Epithelial cell of prostate (primary cell): ENCODE results near the gene OR2A25.

Source experiments
- DNase-seq: peaks from one replicate; pipeline ENCODE4 v3.0.0-alpha.2; 2011; ENCODE audit warnings: low read depth, low spot score
- H3K27ac ChIP-seq: fragments of 450-650 bp; 2 replicates; pipeline ENCODE4 v1.5.1; 2017; ENCODE audit warnings: mild to moderate bottlenecking

Gene OR2A25

GRCh38 chr7:144063710-144064109 is 5.9 kb upstream of the OR2A25 start:
- no peak for DNase-seq
- no peak overlapping the region for H3K27ac ChIP-seq

GRCh38 chr7:144069953-144070352 is 342 bp downstream of the OR2A25 start:
- H3K27ac ChIP-seq, result no peak overlapping the region
- DNase-seq, result no peak

- no peak overlapping the region for H3K27ac ChIP-seq
- DNase-seq, result no peak
Measured at GRCh38 chr7:144074374-144074773, 4.8 kb downstream of the OR2A25 start.

GRCh38 chr7:144085978-144086377 is 16.4 kb downstream of the OR2A25 start, which contains the start of gene OR2A12:
Gene OR2A12, plus strand, starts transcription at chr7:144086278. Its CDS starts 8,830 bp downstream, at chr7:144095108.
- no peak within 1 kb of the TSS for H3K27ac ChIP-seq
- DNase-seq, result no peak

GRCh38 chr7:144086730-144087129 is 17.1 kb downstream of the OR2A25 start:
- no peak for DNase-seq
- H3K27ac ChIP-seq, result no peak overlapping the region

- DNase-seq, result no peak
- H3K27ac ChIP-seq, result no peak overlapping the region
Measured at GRCh38 chr7:144087230-144087629, 17.6 kb downstream of the OR2A25 start.

GRCh38 chr7:144090667-144091066 is 21.1 kb downstream of the OR2A25 start:
- DNase-seq, result no peak
- no peak overlapping the region for H3K27ac ChIP-seq

GRCh38 chr7:144098776-144099175 is 29.2 kb downstream of the OR2A25 start:
- no peak overlapping the region for H3K27ac ChIP-seq
- DNase-seq, result no peak

GRCh38 chr7:144100607-144101006 is 31.0 kb downstream of the OR2A25 start:
- no peak overlapping the region for H3K27ac ChIP-seq
- no peak for DNase-seq

GRCh38 chr7:144102041-144102440 is 32.4 kb downstream of the OR2A25 start:
- H3K27ac ChIP-seq, result no peak overlapping the region
- no peak for DNase-seq

GRCh38 chr7:144105211-144105610 is 35.6 kb downstream of the OR2A25 start:
- no peak for DNase-seq

GRCh38 chr7:144109283-144109682 is 39.7 kb downstream of the OR2A25 start, which contains the start of gene OR2A2:
Gene OR2A2, plus strand, starts transcription at chr7:144109583. Its CDS starts 0 bp downstream, at chr7:144109583.
- no peak within 1 kb of the TSS for H3K27ac ChIP-seq
- DNase-seq, result no peak

More at GRCh38 chr7:144105211-144105610, 35.6 kb downstream of the OR2A25 start:
- H3K27ac ChIP-seq, result no peak overlapping the region

GRCh38 chr7:144110272-144110671 is 40.7 kb downstream of the OR2A25 start:
- DNase-seq, result no peak
- H3K27ac ChIP-seq, result no peak overlapping the region

- no peak overlapping the region for H3K27ac ChIP-seq
- no peak for DNase-seq
Measured at GRCh38 chr7:144113651-144114050, 44.0 kb downstream of the OR2A25 start.

GRCh38 chr7:144118341-144118740 is 48.7 kb downstream of the OR2A25 start:
- no peak overlapping the region for H3K27ac ChIP-seq
- DNase-seq, result no peak

- H3K27ac ChIP-seq, result no peak within 1 kb of the TSS
- DNase-seq, result no peak
Measured at GRCh38 chr7:144122876-144123275, 53.3 kb downstream of the OR2A25 start, which contains the start of gene OR2A14. Gene OR2A14, plus strand, starts transcription at chr7:144123176. Its CDS starts 5,937 bp downstream, at chr7:144129113.
